ENCODE results near the gene ZFP92.

Gene ZFP92

GRCh38 chrX:153378607-153379006, 32.7 kb upstream of the ZFP92 start:
- H3K9me3 Mint-ChIP-seq = peaks cover 25% of the 10 kb centered on the region
- H3K4me3 Mint-ChIP-seq = no peak overlapping the region
- no peaks in the 10 kb centered on the region for H3K36me3 Mint-ChIP-seq (ENCODE audit: low read depth)
- no peaks in the 10 kb centered on the region for H3K4me1 Mint-ChIP-seq
- H3K27me3 Mint-ChIP-seq (ENCODE audit: low read depth) = no peaks in the 10 kb centered on the region
- no peak overlapping the region for H3K27ac Mint-ChIP-seq
- TF ChIP-seq, protein P1, sequence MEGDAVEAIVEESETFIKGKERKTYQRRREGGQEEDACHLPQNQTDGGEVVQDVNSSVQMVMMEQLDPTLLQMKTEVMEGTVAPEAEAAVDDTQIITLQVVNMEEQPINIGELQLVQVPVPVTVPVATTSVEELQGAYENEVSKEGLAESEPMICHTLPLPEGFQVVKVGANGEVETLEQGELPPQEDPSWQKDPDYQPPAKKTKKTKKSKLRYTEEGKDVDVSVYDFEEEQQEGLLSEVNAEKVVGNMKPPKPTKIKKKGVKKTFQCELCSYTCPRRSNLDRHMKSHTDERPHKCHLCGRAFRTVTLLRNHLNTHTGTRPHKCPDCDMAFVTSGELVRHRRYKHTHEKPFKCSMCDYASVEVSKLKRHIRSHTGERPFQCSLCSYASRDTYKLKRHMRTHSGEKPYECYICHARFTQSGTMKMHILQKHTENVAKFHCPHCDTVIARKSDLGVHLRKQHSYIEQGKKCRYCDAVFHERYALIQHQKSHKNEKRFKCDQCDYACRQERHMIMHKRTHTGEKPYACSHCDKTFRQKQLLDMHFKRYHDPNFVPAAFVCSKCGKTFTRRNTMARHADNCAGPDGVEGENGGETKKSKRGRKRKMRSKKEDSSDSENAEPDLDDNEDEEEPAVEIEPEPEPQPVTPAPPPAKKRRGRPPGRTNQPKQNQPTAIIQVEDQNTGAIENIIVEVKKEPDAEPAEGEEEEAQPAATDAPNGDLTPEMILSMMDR (IDR thresholded peaks at IDR 0.05; ENCODE audit: unreplicated experiment in 3 of 3) = no peak

- TF ChIP-seq, protein P1 (IDR thresholded peaks at IDR 0.05; ENCODE audit: unreplicated experiment in 3 of 3) = no peak
- Mint-ChIP-seq H3K4me1 (no peaks in the 10 kb centered on the region), H3K36me3 (ENCODE audit: low read depth) (no peaks in the 10 kb centered on the region), H3K9me3 (peaks cover 22% of the 10 kb centered on the region), H3K4me3 (no peak overlapping the region), H3K27me3 (ENCODE audit: low read depth) (no peaks in the 10 kb centered on the region), H3K27ac (no peak overlapping the region)
These were observed 31.8 kb upstream of the ZFP92 start for GRCh38 chrX:153379508-153379907.

GRCh38 chrX:153379971-153380581, 31.2 kb upstream of the ZFP92 start:
- no peaks in the 10 kb centered on the region for H3K36me3 Mint-ChIP-seq (ENCODE audit: low read depth)
- no peak overlapping the region for H3K4me3 Mint-ChIP-seq
- no peaks in the 10 kb centered on the region for H3K4me1 Mint-ChIP-seq
- H3K27me3 Mint-ChIP-seq (ENCODE audit: low read depth) = no peaks in the 10 kb centered on the region
- TF ChIP-seq, protein P1 (IDR thresholded peaks at IDR 0.05; ENCODE audit: unreplicated experiment in 3 of 3) = no peak
- H3K9me3 Mint-ChIP-seq = peaks cover 16% of the 10 kb centered on the region
- H3K27ac Mint-ChIP-seq = peak overlapping the region in 1 of 3 experiments; percentile 17

GRCh38 chrX:153380691-153381090, 30.6 kb upstream of the ZFP92 start:
- H3K36me3 Mint-ChIP-seq (ENCODE audit: low read depth) = no peaks in the 10 kb centered on the region
- H3K4me3 Mint-ChIP-seq = no peak overlapping the region
- H3K27ac Mint-ChIP-seq = peak overlapping the region in 1 of 3 experiments; percentile 17
- peaks cover 16% of the 10 kb centered on the region for H3K9me3 Mint-ChIP-seq
- no peaks in the 10 kb centered on the region for H3K4me1 Mint-ChIP-seq
- H3K27me3 Mint-ChIP-seq (ENCODE audit: low read depth) = no peaks in the 10 kb centered on the region
- TF ChIP-seq, protein P1 (IDR thresholded peaks at IDR 0.05; ENCODE audit: unreplicated experiment in 3 of 3) = no peak

DNA sequence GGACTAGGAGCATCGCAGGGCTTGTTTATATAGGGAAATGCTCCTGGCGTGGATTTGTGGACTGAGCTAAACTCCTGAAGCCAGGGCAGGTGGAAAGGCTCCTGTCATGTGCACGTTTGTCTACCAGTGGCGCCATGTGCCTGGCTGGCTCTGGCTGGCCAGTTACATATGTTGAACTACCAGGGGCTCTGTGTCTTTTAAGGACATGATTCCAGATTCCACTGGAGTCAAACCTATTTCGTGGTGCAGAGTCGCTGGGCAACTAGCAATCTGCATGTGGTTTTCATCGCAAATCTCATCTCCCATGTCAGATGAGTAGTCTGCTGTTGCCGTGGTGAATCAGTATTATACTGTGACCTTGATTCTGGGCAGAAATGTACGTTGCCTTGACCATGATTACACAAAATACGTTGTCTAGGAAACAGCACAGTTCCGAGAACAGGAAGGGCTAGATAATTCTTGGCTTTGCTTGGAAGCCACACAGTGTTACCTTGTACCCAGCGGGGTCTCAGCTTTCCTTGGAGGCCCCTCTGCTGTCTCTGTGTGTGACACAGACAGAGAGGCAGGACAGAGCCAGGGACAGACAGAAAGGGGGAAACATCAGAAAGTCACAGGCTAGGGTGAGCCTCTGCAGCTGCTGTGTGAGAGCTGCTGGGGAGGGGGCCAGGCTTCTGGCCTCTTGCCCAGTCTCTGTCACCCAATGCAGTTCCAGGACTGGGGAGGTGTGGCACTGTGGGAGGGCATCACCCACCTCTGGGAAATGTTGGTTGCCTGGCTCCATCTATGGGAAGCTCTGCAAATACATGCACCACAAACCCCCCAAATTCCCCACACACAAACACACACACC, 29.4 kb upstream of the ZFP92 start:
- peaks cover 10% of the 10 kb centered on the region for H3K9me3 Mint-ChIP-seq
- H3K27me3 Mint-ChIP-seq (ENCODE audit: low read depth) = no peaks in the 10 kb centered on the region
- TF ChIP-seq, protein P1 (IDR thresholded peaks at IDR 0.05; ENCODE audit: unreplicated experiment in 3 of 3) = peak in 1 of 3 experiments; percentile 7
- H3K4me3 Mint-ChIP-seq = no peak overlapping the region
- H3K27ac Mint-ChIP-seq = no peak overlapping the region
- H3K36me3 Mint-ChIP-seq (ENCODE audit: low read depth) = no peaks in the 10 kb centered on the region
- H3K4me1 Mint-ChIP-seq = no peaks in the 10 kb centered on the region

All from nephron (organoid).